GM23248 (cell line): ENCODE data around the gene BCAS1.

Experiments
- EZH2 ChIP-seq: fragments of 200-600 bp; sonication (generic); IDR thresholded peaks from 2 replicates; pipeline ENCODE4 v1.6.1; 2018; ENCODE audit warnings: antibody characterized with exemption, mild to moderate bottlenecking; ENCODE audit not compliant: insufficient read depth, poor library complexity, severe bottlenecking
- EZH2phosphoT487 ChIP-seq: fragments of 200-600 bp; sonication (generic); IDR thresholded peaks from 2 replicates; pipeline ENCODE4 v1.6.1; 2018; ENCODE audit warnings: antibody characterized with exemption, moderate library complexity, mild to moderate bottlenecking, low read depth; ENCODE audit not compliant: insufficient read depth

GRCh38 chr20:54041336-54041735 is 29.1 kb downstream of the BCAS1 start:
- TF ChIP-seq EZH2 (no peak), EZH2phosphoT487 (no peak)
